Gastroesophageal sphincter (tissue), 3 donors: Measurements from ENCODE around the gene TBC1D5.

Experiments used
- CTCF ChIP-seq, 4 experiments: fragments of 200-600 bp in 2 of 4; fragments of 450-650 bp in 2 of 4; sonication (generic) in 1 of 4; IDR thresholded peaks; one replicate each; pipeline ENCODE4 v1.5.1; 2017 to 2019; ENCODE audit warnings: antibody characterized with exemption in 4 of 4, mild to moderate bottlenecking in 2 of 4, moderate library complexity in 2 of 4
- EP300 ChIP-seq: sonication (generic); formaldehyde crosslinking; IDR thresholded peaks from one replicate; pipeline ENCODE4 v1.6.1; 2017; ENCODE audit warnings: antibody characterized with exemption, mild to moderate bottlenecking
- POLR2A ChIP-seq, 2 donors: fragments of 450-650 bp; IDR thresholded peaks; one replicate each; pipeline ENCODE4 v1.6.1; 2017; ENCODE audit warnings: antibody characterized with exemption in 2 of 2, mild to moderate bottlenecking in 2 of 2, moderate library complexity in 1 of 2

- TF ChIP-seq CTCF (IDR thresholded peaks at IDR 0.05) = no peak
- TF ChIP-seq POLR2A (IDR thresholded peaks at IDR 0.05) = no peak
- TF ChIP-seq EP300 = no peak
Measured at GRCh38 chr3:17552351-17552750, 190.1 kb downstream of the TBC1D5 start.
